Fibroblast of mammary gland (primary cell): ENCODE results near the gene FHAD1.

Experiments
- DNase-seq: peaks from one replicate; pipeline ENCODE4 v3.0.0-alpha.2; 2010; ENCODE audit warnings: low read depth
- H3K4me3 ChIP-seq: 2 replicates; pipeline ENCODE4 v1.5.1; 2011; ENCODE audit warnings: low read depth, mild to moderate bottlenecking, low read length, moderate library complexity; ENCODE audit not compliant: control insufficient read depth
- TF ChIP-seq, protein P1 (sequence below): conservative IDR thresholded peaks from 2 replicates; pipeline ENCODE4 v1.5.1; 2011; ENCODE audit warnings: low read depth, low read length, inconsistent platforms; ENCODE audit not compliant: control insufficient read depth, insufficient read depth

Gene FHAD1

DNA sequence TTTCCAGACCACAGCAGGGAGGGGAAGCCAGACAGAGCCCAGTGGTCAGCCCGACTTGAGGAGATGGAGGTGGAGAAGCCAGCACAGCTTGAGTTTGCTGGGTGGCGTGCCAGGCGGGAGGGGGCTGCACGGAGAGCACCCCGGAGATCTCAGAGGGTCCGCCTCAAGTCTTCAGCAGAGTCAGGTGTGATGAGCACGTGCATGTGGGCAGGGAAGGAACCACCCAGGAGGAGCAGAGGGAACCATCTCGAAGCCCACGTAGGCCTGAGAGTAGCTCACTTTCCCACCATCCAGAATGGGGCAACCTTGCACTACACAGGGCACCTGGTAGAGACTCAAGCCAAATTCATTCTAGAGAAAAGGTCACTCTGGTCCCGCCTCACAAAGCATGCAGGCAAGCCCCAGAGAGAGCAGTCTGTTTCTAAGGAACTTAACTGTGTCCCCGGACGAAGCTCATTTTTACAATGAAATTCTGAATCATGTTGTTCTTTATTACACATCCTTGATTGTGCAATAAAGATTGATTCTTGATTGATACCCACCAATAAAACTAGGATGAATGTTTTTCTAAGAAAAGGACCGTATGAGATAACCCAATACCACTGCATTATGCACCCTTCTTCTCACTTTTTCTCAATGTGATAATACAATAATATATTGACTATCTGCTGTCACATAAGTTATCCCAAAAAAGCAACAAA lies 64.2 kb downstream of the FHAD1 start:
- TF ChIP-seq, protein P1, sequence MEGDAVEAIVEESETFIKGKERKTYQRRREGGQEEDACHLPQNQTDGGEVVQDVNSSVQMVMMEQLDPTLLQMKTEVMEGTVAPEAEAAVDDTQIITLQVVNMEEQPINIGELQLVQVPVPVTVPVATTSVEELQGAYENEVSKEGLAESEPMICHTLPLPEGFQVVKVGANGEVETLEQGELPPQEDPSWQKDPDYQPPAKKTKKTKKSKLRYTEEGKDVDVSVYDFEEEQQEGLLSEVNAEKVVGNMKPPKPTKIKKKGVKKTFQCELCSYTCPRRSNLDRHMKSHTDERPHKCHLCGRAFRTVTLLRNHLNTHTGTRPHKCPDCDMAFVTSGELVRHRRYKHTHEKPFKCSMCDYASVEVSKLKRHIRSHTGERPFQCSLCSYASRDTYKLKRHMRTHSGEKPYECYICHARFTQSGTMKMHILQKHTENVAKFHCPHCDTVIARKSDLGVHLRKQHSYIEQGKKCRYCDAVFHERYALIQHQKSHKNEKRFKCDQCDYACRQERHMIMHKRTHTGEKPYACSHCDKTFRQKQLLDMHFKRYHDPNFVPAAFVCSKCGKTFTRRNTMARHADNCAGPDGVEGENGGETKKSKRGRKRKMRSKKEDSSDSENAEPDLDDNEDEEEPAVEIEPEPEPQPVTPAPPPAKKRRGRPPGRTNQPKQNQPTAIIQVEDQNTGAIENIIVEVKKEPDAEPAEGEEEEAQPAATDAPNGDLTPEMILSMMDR: no peak
- DNase-seq: no peak
- no peak overlapping the region for H3K4me3 ChIP-seq

DNA sequence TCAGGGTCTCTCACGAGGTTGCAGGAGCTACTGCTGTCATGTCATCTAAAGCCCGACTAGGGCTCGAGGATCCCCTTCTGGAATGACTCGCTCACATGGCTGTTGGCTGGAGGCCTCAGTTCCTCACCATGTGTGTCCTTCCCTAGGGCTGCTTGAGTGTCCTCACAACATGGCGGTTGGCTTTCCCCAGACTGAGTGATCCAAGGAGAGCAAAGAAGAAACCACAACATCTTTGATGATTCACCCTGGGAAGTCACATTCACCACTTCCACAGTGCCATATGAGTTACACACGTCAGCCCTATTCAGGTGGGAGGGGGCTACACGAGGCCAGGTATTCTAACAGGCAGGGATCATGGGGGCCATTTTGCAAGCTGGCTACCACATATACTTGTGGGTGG lies 64.9 kb downstream of the FHAD1 start:
- TF ChIP-seq, protein P1: no peak
- no peak overlapping the region for H3K4me3 ChIP-seq
- DNase-seq: peak; percentile 44

GRCh38 chr1:15312626-15313411 lies 65.8 kb downstream of the FHAD1 start:
- TF ChIP-seq, protein P1: no peak
- H3K4me3 ChIP-seq: no peak overlapping the region
- no peak for DNase-seq

DNA sequence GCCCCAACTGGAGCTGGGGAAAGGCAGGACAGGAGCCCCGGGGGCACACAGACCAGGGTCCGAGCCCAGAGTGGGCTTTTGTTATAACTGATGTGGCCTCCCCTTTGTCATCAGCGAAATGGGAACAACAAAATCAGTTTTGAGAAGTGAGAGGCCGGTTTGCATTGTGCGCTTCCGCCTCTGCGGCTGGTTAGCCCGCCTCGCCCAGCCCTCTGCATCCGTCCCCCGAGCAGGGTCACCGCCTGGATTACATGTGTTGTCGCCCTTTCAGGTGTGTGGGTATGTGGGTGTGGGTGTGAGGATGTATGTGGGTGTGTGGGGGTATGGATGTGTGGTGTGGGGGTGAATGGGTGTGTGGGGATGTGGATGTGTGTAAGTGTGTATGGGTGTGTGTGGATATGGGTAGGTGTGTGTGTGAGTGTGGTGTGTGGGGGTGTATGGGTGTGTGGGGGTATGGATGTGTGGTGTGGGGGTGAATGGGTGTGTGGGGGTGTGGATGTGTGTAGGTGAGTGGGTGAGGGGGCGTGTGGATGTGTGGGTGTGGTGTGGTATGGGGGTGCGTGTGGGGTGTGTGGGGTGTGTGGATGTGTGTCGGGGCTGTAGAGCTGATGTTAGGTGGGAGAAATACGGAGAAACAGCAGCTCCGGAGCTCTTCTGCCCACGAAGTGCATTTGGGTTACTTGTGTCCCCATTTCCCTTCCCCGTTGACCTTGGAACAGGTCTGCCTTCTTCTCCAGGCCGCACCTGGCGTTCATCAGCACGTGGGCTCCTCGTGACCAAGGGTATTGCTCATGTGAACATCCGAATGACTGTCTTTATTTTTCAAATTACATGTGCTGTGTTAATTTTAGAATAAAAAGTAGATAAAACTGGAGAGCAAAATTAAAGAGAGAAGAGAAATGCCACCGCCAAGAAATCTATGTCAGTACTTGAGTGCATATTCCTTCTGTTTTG lies 67.6 kb downstream of the FHAD1 start:
- no peak overlapping the region for H3K4me3 ChIP-seq
- TF ChIP-seq, protein P1: no peak
- DNase-seq: no peak

- H3K4me3 ChIP-seq: no peak overlapping the region
- DNase-seq: no peak
- TF ChIP-seq, protein P1: no peak
Observed at GRCh38 chr1:15315815-15316214, 68.8 kb downstream of the FHAD1 start.

GRCh38 chr1:15316510-15316909 lies 69.5 kb downstream of the FHAD1 start:
- DNase-seq: no peak
- H3K4me3 ChIP-seq: no peak overlapping the region
- TF ChIP-seq, protein P1: no peak
